GM12878 (cell line): ENCODE results near the gene ARHGEF25. TPM values are rescaled to one million over a fixed set of nuclear protein-coding genes. Genes with fewer than 3 reads are reported as not detected.

Experiments
- ATAC-seq: fragments of 200-7000 bp; cut with Tn5 transposase; 3 replicates; pipeline ENCODE4 v1.9.1; 2020; ENCODE audit warnings: mild to moderate bottlenecking, moderate library complexity
- BruUV-seq: library from RNA; stranded (reverse); fragments of 400-500 nt; replicated peaks from 2 replicates; lab custom pipeline; 2021; lab: Mats Ljungman, UMichigan
- CTCF ChIA-PET: fragments of 300-600 bp; sonication (Branson Sonifier 250); formaldehyde crosslinking; extraction: SDS; loops from one replicate; lab custom pipeline; 2021; ENCODE audit warnings: inconsistent platforms; lab: Yijun Ruan, JAX
- POLR2A ChIA-PET: fragments of 350-600 bp; formaldehyde crosslinking; extraction: SDS; loops from one replicate; lab custom pipeline; 2021; ENCODE audit warnings: inconsistent platforms; lab: Charles Lee
- RAD21 ChIA-PET: fragments of 300-600 bp; sonication (Branson Sonifier 250); formaldehyde crosslinking; loops from one replicate; lab custom pipeline; 2023; ENCODE audit warnings: antibody characterized with exemption; ENCODE audit not compliant: unreplicated experiment; lab: Charles Lee
- SMC1A ChIA-PET: fragments of 300-600 bp; sonication (Branson Sonifier 250); formaldehyde crosslinking; loops from one replicate; lab custom pipeline; 2023; ENCODE audit not compliant: unreplicated experiment, uncharacterized antibody; lab: Charles Lee
- DNase-seq: peaks from one replicate; pipeline ENCODE4 v3.0.0-alpha.2; 2011; ENCODE audit warnings: low read depth, low spot score
- FAIRE-seq: peaks from 3 replicates; lab custom pipeline; 2011; peaks lifted over from hg19 to GRCh38; lab: Jason Lieb, UNC
- H2AFZ ChIP-seq: 2 replicates; pipeline ENCODE4 v1.6.0; 2011; ENCODE audit warnings: low read depth, low read length, control low read depth; ENCODE audit not compliant: control insufficient read depth
- H3K27ac ChIP-seq: 2 replicates; pipeline ENCODE4 v1.5.1; 2011; ENCODE audit warnings: control low read depth; ENCODE audit not compliant: control insufficient read depth, insufficient read depth
- H3K27me3 ChIP-seq, 2 experiments: replicated peaks in 1 of 2; 2 replicates each; pipeline versions ENCODE4 v1.6.0 to v1.6.1; 2011; ENCODE audit warnings: low read length in 1 of 2; ENCODE audit not compliant: control insufficient read depth in 2 of 2, insufficient read depth in 2 of 2
- H3K36me3 ChIP-seq, 2 experiments: 2 replicates each; pipeline ENCODE4 v1.5.1; 2011; ENCODE audit warnings: low read length in 1 of 2; ENCODE audit not compliant: control insufficient read depth in 2 of 2, insufficient read depth in 2 of 2
- H3K4me1 ChIP-seq: 2 replicates; pipeline ENCODE4 v1.6.1; 2011; ENCODE audit warnings: mild to moderate bottlenecking, low read length, moderate library complexity, mixed read lengths; ENCODE audit not compliant: control insufficient read depth, insufficient read depth
- H3K4me2 ChIP-seq: 2 replicates; pipeline ENCODE4 v1.6.0; 2011; ENCODE audit warnings: control low read depth; ENCODE audit not compliant: control insufficient read depth, insufficient read depth
- H3K4me3 ChIP-seq: fragments of 200-600 bp; sonication (generic); 2 replicates; pipeline ENCODE4 v1.5.1; 2016
- H3K79me2 ChIP-seq: 2 replicates; pipeline ENCODE4 v1.6.0; 2011; ENCODE audit warnings: low read length; ENCODE audit not compliant: control insufficient read depth, insufficient read depth
- H3K9ac ChIP-seq: 2 replicates; pipeline ENCODE4 v1.8.0; 2011; ENCODE audit warnings: low read length, control low read depth, mixed read lengths; ENCODE audit not compliant: control insufficient read depth, insufficient read depth
- H3K9me3 ChIP-seq: replicated peaks from 3 replicates; pipeline ENCODE4 v1.5.1; 2011; ENCODE audit warnings: mild to moderate bottlenecking, low read length; ENCODE audit not compliant: control insufficient read depth, insufficient read depth
- H4K20me1 ChIP-seq: 2 replicates; pipeline ENCODE4 v1.6.0; 2011; ENCODE audit not compliant: control insufficient read depth, insufficient read depth
- BCL11A ChIP-seq: IDR thresholded peaks from 2 replicates; pipeline ENCODE4 v1.6.1; 2011; ENCODE audit warnings: low read depth, low read length
- BRCA1 ChIP-seq: IDR thresholded peaks from 2 replicates; pipeline ENCODE4 v1.6.1; 2011; ENCODE audit warnings: low read depth, low read length, improper control_type of control experiment
- CBFB ChIP-seq: IDR thresholded peaks from 2 replicates; pipeline ENCODE4 v1.6.1; 2016; ENCODE audit warnings: antibody characterized with exemption, low read depth
- CBX3 ChIP-seq: fragments of 200-600 bp; sonication (generic); IDR thresholded peaks from 2 replicates; pipeline ENCODE4 v1.6.1; 2016; ENCODE audit warnings: low read depth, borderline replicate concordance
- CEBPB ChIP-seq, 2 experiments: fragments of 150-350 bp in 1 of 2; IDR thresholded peaks; 2 replicates each; pipeline ENCODE4 v1.6.1; 2012 to 2014; ENCODE audit warnings: low read depth in 2 of 2, low read length in 2 of 2, borderline replicate concordance in 1 of 2, inconsistent platforms in 1 of 2
- E2F4 ChIP-seq: IDR thresholded peaks from 2 replicates; pipeline ENCODE4 v1.6.1; 2012; ENCODE audit warnings: low read depth, low read length, improper control_type of control experiment
- ESRRA ChIP-seq: IDR thresholded peaks from 2 replicates; pipeline ENCODE4 v1.6.1; 2012; ENCODE audit warnings: mild to moderate bottlenecking, low read length, improper control_type of control experiment
- EZH2 ChIP-seq: IDR thresholded peaks from 2 replicates; pipeline ENCODE4 v1.6.1; 2012; ENCODE audit warnings: low read depth, mild to moderate bottlenecking, control low read depth, inconsistent platforms, low read length, borderline replicate concordance; ENCODE audit not compliant: control insufficient read depth
- NBN ChIP-seq: fragments of 450-650 bp; IDR thresholded peaks from 2 replicates; pipeline ENCODE4 v1.6.1; 2016
- NFXL1 ChIP-seq: fragments of 450-650 bp; IDR thresholded peaks from 2 replicates; pipeline ENCODE4 v1.6.1; 2017; ENCODE audit warnings: antibody characterized with exemption, mild to moderate bottlenecking, borderline replicate concordance
- PBX3 ChIP-seq: IDR thresholded peaks from 2 replicates; pipeline ENCODE4 v1.6.1; 2011; ENCODE audit warnings: mild to moderate bottlenecking, low read depth, low read length, moderate library complexity; ENCODE audit not compliant: insufficient replicate concordance
- SIX5 ChIP-seq: IDR thresholded peaks from 2 replicates; pipeline ENCODE4 v1.6.1; 2011; ENCODE audit warnings: mild to moderate bottlenecking, low read depth, low read length, moderate library complexity; ENCODE audit not compliant: severe bottlenecking
- SMAD5 ChIP-seq: IDR thresholded peaks from 2 replicates; pipeline ENCODE4 v1.6.1; 2016; ENCODE audit warnings: antibody characterized with exemption, low read depth
- SMC3 ChIP-seq: IDR thresholded peaks from 2 replicates; pipeline ENCODE4 v1.6.1; 2011; ENCODE audit warnings: low read length, improper control_type of control experiment, borderline replicate concordance
- ZNF274 ChIP-seq: IDR thresholded peaks from one replicate; pipeline ENCODE4 v1.8.0; 2011; ENCODE audit not compliant: insufficient read length, insufficient read depth
- ZNF622 ChIP-seq: fragments of 450-650 bp; IDR thresholded peaks from 2 replicates; pipeline ENCODE4 v1.6.1; 2017; ENCODE audit warnings: mild to moderate bottlenecking, inconsistent platforms
- WGBS: methylation state at CpG from one replicate; pipeline ENCODE4 v1.1.6; 2016; ENCODE audit warnings: low lambda C conversion rate; ENCODE audit not compliant: insufficient replicate concordance, insufficient coverage; ENCODE audit errors: missing lambda C conversion rate; 5-methylcytosine and 5-hydroxymethylcytosine counted together
- in situ Hi-C: fragments of 300-500 bp; cut with MboI; formaldehyde crosslinking; loops from 9 replicates; pipeline ENCODE4 v1.14.3; 2018; ENCODE audit warnings: mixed read lengths
- intact Hi-C: fragments of 100-400 bp; cut with micrococcal nuclease; formaldehyde crosslinking; loops from one replicate; pipeline ENCODE4 v1.14.2; 2022; ENCODE audit not compliant: unreplicated experiment
- polyA plus RNA-seq, 11 experiments: library from polyadenylated mRNA; depleted of rRNA in 4 of 11; unstranded in 6 of 11; stranded (reverse) in 5 of 11; fragments of >200 nt; fragmentation: Nextera tagmentation in 4 of 11; fragmentation: Illumina TruSeq in 1 of 11; extraction: Ambion mirVana in 4 of 11; extraction: Trizol in 1 of 11; gene quantifications; 1 replicate in 1 of 11; 2 replicates in 10 of 11; pipeline versions ENCODE4 v1.2.1 to v1.2.3, GENCODE V29; 2011 to 2016; ENCODE audit warnings: inconsistent platforms in 2 of 11, missing spikeins in 2 of 11, low read depth in 1 of 11
- total RNA-seq, 4 experiments: library from RNA; depleted of rRNA in 3 of 4; stranded (reverse); fragments of >200 nt in 3 of 4; fragmentation: Illumina TruSeq in 1 of 4; extraction: Trizol in 1 of 4; gene quantifications; 2 replicates each; pipeline versions ENCODE4 v1.2.1 to v1.2.3, GENCODE V29; 2013 to 2021
- TF ChIP-seq, protein P1 (sequence below): fragments of 450-650 bp; IDR thresholded peaks from 2 replicates; pipeline ENCODE4 v1.6.1; 2017; ENCODE audit warnings: mild to moderate bottlenecking
- TF ChIP-seq, protein P2 (sequence below): fragments of 450-650 bp; IDR thresholded peaks from 2 replicates; pipeline ENCODE4 v1.6.1; 2017; ENCODE audit warnings: low read depth, mild to moderate bottlenecking, moderate library complexity

Gene ARHGEF25
- total and polyA plus RNA-seq, 10 of the 15 experiments (the other 5 are each of a cell fraction or from before 2014, with no cell fraction given), result 0.08 to 4.5 (median 1.2) TPM; not detected in 3

GRCh38 chr12:57593187-57593586 lies 18.0 kb upstream of the ARHGEF25 start:
- intact Hi-C loops, result loop anchor here (5.0 kb wide), 1 partner anchor 99 kb away; the partner anchor contains the start of gene OS9
- FAIRE-seq (no peak), ATAC-seq (no peak), DNase-seq (no peak)
- no peaks in the 10 kb centered on the region for H3K9me3 ChIP-seq
- ChIA-PET RAD21 (interaction anchor here (0.6 to 1.0 kb wide), 4 partner anchors 12 to 169 kb away, joined by 3 to 4 read pairs (median 4); no protein-coding TSS in a partner anchor), CTCF (interaction anchor here (0.5 to 5.1 kb wide), 14 partner anchors 10 to 307 kb away, joined by 3 to 52 read pairs (median 4); partner anchors contain the start of genes DCTN2 and OS9), POLR2A (interaction anchor here (1.0 to 2.0 kb wide), 7 partner anchors 8 to 69 kb away, joined by 3 to 9 read pairs (median 4); no protein-coding TSS in a partner anchor), SMC1A (interaction anchor here (0.6 to 2.8 kb wide), 9 partner anchors 8 to 1115 kb away, joined by 3 to 15 read pairs (median 4); partner anchors contain the start of gene GLI1)
- no peak overlapping the region for H3K9ac ChIP-seq
- peaks cover 7% of the 10 kb centered on the region for H3K79me2 ChIP-seq
- no peak overlapping the region for H3K4me3 ChIP-seq
- no peaks in the 10 kb centered on the region for H3K27me3 ChIP-seq
- WGBS, result 95% methylated on average over 4 of the region's 4 CpGs
- TF ChIP-seq BCL11A, result no peak
- no peak for TF ChIP-seq CBX3
- TF ChIP-seq SIX5, result no peak
- TF ChIP-seq, protein P1, sequence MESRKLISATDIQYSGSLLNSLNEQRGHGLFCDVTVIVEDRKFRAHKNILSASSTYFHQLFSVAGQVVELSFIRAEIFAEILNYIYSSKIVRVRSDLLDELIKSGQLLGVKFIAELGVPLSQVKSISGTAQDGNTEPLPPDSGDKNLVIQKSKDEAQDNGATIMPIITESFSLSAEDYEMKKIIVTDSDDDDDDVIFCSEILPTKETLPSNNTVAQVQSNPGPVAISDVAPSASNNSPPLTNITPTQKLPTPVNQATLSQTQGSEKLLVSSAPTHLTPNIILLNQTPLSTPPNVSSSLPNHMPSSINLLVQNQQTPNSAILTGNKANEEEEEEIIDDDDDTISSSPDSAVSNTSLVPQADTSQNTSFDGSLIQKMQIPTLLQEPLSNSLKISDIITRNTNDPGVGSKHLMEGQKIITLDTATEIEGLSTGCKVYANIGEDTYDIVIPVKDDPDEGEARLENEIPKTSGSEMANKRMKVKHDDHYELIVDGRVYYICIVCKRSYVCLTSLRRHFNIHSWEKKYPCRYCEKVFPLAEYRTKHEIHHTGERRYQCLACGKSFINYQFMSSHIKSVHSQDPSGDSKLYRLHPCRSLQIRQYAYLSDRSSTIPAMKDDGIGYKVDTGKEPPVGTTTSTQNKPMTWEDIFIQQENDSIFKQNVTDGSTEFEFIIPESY, result no peak
- TF ChIP-seq ESRRA, result no peak
- TF ChIP-seq BRCA1, result no peak
- TF ChIP-seq SMAD5, result no peak
- no peak for TF ChIP-seq CEBPB (IDR thresholded peaks at IDR 0.05; ENCODE audit: borderline replicate concordance in 1 of 2, low read depth in 2 of 2, low read length in 2 of 2)
- TF ChIP-seq NBN, result no peak
- TF ChIP-seq SMC3, result no peak
- TF ChIP-seq ZNF274, result no peak
- TF ChIP-seq PBX3, result no peak
- no peak for TF ChIP-seq ZNF622
- no peak for TF ChIP-seq EZH2
- TF ChIP-seq, protein P2, sequence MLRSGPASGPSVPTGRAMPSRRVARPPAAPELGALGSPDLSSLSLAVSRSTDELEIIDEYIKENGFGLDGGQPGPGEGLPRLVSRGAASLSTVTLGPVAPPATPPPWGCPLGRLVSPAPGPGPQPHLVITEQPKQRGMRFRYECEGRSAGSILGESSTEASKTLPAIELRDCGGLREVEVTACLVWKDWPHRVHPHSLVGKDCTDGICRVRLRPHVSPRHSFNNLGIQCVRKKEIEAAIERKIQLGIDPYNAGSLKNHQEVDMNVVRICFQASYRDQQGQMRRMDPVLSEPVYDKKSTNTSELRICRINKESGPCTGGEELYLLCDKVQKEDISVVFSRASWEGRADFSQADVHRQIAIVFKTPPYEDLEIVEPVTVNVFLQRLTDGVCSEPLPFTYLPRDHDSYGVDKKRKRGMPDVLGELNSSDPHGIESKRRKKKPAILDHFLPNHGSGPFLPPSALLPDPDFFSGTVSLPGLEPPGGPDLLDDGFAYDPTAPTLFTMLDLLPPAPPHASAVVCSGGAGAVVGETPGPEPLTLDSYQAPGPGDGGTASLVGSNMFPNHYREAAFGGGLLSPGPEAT, result no peak
- no peak for TF ChIP-seq CBFB
- no peak for TF ChIP-seq NFXL1
- no peak for TF ChIP-seq E2F4
- TF ChIP-seq, all 136 proteins: peak for 0
- in situ Hi-C loops, result no loop called here
- peaks cover 4% of the 10 kb centered on the region; the same call in 1 of the 2 replicates for H3K4me1 ChIP-seq
- H2AFZ ChIP-seq, result no peak overlapping the region
- H3K4me2 ChIP-seq, result no peak overlapping the region
- H4K20me1 ChIP-seq, result no peaks in the 10 kb centered on the region
- BruUV-seq, result no TSS peak
- no peaks in the 10 kb centered on the region for H3K36me3 ChIP-seq
- H3K27ac ChIP-seq, result no peak overlapping the region
